GM21381 (cell line): ENCODE results near the gene PEMT.
"Not testable (repeated sequence)": the region's sequence is repeated elsewhere in the genome, so short reads cannot be mapped to it uniquely, and the experiment has no call there.

Source experiments
- ATAC-seq: cut with Tn5 transposase; IDR thresholded peaks from one replicate; pipeline ENCODE4 v1.9.1; 2021; ENCODE audit warnings: mild to moderate bottlenecking, moderate library complexity; ENCODE audit not compliant: unreplicated experiment

Gene PEMT, protein sequence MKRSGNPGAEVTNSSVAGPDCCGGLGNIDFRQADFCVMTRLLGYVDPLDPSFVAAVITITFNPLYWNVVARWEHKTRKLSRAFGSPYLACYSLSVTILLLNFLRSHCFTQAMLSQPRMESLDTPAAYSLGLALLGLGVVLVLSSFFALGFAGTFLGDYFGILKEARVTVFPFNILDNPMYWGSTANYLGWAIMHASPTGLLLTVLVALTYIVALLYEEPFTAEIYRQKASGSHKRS

DNA sequence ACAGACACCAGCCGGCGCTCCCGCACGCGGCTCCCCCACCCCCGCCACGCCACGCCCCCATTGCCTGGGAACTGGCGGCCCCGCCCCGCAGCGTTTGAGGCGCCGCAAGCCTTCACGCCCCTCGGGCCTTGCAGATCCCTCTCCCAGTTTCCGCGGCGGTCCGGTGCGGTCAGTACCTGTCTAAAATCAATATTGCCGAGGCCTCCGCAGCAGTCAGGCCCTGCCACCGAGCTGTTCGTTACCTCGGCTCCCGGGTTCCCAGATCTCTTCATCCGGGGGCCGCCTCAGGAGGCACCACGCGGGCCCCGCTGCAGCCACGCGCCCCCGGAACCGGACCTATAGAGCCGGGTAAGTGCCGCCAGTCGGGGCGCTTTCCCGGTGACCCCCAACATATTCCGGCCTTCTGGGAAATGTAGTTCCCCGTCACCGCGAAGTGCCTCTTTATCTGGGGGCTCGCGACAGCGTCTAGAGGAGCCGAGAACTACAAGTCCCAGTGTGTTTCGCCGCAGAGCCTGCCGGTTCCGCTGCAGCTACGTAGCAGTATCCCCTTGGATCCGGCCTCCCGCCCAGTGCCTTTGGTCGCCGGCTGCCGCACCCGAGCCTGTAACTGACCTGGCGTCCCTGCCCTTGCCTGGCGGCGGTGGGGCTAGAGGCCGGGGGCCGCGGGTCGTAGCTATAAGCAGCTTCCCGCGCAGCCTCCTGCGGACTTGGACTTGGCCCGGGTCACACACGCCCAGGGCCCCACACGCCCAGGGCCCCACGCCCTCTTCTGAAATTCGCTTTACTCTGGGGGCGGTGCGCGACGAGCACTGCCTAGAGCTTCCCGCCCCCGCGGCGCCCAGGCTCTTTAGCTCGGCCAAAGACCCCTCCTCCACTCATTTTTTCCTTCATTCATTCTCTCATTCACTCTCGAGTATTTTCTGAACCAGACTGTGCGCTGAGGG lies at the start of gene PEMT:
PEMT (minus strand) TSS at position 354 of the 944 bp plus-strand sequence; CDS start at position 272, 82 bp downstream.
- peak; percentile 89 for ATAC-seq

DNA sequence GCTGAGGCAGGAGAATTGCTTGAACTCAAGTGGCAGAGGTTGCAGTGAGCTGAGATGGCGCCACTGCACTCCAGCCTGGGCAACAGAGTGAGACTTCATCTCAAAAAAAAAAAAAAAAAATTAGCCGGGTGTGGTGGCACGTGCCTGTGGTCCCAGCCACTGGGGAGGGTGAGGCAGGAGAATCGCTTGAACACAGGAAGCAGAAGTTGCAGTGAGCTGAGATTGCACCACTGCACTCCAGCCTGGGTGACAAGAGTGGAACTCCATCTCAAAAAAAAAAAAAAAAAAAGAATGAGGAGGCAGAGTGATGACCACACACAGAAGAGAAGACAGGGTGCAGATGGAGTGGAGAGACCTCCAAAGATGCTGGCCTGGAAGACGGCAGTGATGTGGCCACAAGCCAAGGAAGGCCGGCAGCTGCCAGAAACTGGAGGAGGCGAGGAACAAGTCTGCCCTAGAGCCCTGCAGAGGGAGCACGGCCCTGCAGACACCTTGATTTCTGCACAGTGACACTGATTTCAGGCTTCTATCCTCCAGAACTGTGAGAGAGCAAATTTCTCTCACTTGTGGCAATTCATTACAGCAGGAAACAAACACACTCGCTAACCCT lies 48.3 kb upstream of the PEMT start:
- ATAC-seq: not testable (repeated sequence)

DNA sequence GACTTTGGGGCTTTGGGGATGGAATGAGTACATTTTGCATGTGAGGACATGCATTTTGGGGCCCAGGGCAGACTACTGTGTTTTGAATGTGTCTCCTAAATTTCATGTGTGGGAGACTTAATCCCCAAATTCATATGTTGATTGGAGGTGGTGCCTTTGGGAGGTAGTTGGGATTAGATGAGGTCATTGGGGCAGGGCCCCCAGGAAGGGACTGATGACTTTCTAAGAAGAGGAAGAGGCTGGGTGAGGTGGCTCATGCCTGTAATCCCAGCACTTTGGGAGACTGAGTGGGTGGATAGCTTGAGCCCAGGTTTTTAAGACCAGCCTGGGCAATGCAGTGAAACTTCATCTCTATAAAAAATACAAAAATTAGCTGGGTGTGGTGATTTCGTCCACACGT lies 47.0 kb upstream of the PEMT start:
- ATAC-seq: no peak

DNA sequence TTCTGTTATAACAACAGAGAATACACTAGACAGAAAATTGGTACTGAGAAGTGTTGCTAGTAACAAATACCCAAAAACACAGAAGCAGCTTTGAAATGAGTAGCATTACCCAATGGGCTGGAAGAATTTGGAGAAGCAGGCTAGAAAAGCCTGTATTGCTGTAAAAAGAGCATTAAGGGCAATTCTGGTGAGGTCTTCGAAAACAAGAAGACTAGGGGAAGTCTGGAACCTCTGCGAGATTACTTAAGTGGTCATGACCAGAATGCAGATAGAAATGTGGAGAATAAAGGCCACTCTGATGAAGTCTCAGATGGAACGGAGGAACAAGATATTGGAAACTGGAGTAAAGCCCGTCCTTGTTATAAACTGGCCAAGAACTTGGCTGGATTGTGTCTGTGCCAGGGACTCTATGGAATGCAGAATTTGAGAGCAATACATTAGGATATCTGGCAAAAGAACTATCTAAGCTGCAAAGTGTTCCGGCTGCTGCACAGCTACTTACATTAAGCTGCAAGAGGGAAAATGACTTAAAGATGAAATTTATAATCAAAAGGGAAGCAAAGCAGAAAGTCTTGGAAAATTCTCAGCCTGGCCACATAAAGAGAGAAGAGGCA lies 44.9 kb upstream of the PEMT start:
- ATAC-seq: no peak

DNA sequence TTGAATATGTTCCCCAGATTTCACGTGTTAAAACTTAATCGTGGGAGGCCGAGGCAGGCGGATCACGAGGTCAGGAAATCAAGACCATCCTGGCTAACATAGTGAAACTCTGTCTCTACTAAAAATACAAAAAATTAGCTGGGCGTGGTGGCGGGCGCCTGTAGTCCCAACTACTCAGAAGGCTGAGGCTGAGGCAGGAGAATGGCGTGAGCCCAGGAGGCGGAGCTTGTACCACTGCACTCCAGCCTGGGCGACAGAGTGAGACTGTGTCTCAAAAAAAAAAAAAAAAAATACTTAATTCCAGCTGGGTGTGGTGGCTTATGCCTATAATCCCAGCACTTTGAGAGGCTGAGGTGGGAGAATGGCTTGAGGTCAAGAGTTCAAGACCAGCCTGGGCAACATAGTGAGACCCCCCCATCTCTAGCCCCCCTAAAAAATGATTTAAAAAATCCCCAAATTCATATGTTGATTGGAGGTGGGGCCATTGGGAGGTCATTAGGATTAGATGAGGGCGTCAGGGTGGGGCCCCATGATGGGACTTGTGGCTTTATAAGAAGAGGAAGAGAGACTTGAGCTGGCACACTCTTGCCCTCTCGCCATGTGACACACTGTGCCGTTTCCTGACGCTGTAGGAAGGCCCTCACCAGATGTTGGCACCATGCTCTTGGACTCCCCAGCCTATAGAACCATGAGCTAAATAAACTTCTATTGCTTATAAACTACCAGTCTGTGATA lies 44.2 kb upstream of the PEMT start:
- not testable (repeated sequence) for ATAC-seq

DNA sequence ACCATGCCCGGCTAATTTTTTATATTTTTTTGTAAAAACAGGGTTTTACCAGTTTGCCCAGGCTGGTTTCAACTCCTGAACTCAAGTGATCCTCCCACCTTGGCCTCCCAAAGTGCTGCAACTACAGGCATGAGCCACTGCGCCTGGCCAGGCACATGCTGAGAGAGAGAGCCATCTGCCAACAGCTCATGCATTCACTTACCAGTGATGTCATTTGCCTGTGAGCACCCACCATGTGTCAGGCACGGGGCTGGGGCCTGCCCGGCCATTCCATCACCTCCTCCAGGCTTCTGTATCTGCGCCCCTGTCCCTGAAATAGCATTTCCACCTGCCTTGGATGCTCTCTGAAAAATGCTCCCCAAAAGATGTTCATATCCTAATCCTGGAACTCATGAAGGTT lies 43.6 kb upstream of the PEMT start:
- no peak for ATAC-seq

DNA sequence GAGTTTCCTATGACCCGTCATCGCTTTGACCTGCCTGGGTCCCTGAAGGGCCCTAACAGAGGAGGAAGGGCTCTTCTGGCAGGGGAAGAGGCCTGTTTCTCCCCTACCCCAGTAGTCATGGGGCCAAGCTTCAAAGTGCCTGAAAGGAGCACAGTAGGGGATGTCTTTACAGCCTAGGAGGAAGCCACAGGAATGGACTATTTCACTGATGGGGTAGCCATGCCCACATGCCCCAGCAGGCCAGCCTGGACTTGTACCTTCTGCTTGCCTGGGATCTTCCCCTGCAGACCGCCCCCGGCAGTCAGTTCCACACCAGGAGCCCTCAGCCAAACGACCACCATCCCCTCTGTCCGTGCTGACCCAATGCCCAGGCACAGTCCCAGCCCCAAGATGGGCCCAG lies 41.8 kb upstream of the PEMT start:
- ATAC-seq: no peak

DNA sequence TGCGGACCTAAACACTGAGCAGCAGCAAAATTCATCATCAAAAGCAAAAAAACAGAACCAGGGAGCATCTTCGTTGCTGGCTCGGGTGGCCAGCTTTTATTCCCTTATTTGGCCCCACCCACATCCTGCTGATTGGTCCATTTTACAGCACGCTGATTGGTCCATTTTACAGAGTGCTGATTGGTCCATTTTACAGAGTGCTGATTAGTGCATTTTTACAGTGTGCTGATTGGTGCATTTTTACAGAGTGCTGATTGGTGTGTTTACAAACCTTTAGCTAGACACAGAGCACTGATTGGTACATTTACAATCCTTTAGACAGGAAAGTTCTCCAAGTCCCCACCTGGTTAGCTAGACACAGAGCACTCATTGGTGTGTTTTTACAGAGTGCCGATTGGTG lies 41.2 kb upstream of the PEMT start:
- ATAC-seq: not testable (repeated sequence)

DNA sequence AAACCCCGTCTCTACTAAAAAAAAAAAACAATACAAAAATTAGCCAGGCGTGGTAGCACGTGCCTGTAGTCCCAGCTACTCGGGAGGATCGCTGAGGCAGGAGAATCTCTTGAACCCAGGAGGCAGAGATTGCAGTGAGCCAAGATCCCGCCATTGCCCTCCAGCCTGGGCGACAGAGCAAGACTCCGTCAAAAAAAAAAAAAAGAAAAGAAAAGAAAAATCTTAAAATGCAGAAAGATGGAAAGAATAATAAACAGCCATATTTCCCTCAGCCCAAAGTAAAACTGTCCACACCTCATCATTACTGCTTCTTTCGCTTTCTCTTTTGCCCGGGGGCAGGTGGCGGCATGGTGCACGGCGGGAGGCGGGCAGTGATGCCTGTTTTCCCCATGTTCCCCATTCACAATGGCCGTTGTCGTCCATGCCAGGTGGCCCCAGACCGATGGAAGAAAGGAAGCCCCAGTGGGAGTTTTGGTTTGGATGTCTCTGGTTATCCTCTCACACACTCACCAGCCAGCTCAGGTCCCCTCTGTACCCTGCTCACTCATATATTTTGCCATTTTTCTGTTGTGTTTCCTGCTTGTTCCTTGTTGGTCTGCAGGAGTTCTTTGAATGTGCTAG lies 37.0 kb upstream of the PEMT start:
- no peak for ATAC-seq

DNA sequence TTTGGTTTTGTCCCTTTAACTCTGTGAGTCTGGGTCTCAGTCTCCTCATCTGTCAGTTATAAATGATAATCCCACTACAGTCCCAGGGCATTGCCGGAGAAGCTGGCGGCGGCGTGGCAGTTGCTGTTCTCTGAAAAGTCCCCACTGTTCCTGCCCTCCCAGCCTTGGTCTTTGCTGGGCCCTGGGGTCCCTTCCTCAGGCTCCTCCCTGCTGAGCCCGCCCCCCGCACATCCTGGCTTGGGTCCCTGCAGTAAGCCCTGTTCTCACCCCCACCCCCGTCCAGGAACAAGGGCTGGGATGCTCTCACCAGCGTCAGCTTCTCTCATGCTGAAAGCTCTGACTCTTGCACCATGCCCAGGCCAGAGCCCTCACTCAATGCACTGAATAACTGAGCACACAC lies 35.3 kb upstream of the PEMT start:
- no peak for ATAC-seq

DNA sequence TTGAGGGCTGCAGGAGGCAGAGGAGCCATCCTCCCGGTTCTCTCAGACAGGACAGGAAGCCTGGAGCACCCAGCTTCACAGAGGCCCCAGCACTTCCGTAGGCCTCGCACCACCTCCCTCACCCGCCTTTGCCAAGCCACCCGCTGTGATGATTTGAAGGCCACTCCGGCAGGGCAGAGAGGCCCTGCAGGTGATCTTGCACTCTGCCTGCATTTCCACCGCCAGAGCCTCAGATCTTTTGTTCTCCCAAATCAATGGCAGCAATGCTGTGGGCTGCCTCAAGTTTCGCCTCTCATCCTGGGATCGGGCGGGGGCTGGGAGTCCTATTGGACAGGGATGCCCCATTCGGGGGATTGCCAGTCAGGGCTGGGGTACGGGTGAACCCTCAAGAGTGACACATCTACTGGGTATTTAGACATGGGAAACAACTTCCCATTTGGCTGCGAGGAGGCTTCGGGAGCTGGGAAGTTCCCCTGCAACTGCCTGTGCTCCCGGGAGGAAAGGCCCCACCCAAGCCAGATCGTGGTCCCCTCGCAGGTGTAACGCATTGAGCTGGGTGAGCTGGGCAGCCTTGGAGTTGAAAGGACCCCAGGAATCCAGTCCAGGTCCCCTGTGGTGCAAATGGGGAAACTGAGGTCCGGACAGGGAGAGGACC lies 34.8 kb upstream of the PEMT start:
- no peak for ATAC-seq

DNA sequence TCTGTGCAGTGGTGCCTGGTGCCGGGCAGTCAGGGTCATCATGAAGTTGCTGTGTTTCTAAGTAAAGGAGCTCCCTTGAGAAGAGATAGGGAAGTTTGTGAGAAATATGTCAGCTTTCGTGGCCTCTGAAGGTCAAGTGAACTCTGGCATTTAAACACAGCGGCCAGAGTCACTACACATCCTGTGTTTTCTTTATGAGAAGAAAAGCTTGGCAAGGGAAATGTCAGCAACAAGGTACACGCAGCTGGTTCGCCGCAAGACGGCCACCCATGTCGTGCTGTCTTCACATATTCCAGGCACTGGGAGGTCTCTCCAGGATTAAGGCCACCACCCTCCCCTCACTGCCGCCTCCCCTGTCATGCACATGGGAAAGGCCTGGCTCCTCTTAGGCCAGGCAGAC lies 33.2 kb upstream of the PEMT start:
- ATAC-seq: no peak

DNA sequence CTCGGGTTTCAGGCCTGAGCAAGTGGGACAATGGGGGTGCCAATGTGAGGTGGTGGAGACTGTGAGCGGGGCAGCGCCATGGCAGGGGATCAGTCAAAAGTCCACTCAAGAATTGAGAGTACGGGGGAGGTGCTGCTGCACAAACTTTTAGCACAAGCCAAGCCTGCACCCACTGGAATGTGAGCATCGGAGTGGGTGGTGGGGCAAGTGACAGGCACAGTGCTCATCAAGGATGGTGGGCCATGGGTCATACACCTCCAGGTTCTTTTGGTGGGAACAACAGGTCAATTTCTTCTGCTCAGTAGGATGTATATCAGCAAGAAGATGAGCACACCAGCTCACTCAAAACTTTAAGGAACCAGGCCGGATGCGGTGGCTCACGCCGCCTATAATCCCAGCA lies 32.4 kb upstream of the PEMT start:
- no peak for ATAC-seq

DNA sequence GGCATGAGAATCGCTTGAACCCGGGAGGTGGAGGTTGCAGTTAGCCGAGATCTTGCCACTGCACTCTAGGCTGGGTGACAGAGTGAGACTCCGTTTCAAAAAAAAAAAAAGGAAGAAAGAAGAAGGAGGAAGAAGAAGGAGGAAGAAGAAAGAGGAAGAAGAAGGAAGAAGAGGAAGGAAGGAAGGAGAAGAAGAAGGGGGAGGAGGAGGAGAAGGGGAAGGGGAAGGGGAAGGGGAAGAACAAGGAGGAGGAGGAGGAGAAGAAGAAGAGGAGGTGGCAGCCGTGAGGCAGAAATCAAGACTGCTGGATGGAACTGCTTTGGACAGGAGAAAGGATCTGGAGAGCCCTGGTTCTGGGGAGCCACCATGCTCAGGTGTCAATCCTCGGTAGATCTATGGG lies 29.7 kb upstream of the PEMT start:
- ATAC-seq: no peak

DNA sequence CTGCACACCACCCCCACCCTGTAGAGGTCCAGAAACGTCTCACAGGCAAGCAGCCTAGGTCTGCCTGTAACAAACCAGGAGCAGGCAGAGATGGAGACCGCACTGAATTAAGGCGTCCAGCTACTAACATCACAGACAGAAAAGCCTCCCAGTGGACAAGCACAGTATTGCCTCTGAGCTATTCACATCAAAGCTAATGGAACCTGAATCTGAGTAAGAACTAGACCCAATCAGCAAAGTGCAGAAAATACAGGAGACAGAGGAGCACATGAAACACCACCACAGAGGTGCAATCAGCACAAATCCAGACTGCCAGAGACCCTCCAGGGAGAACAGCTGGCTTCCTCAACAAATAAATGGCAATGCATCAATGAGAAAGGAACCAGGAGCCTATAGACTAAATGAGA lies 22.2 kb upstream of the PEMT start:
- ATAC-seq: no peak

DNA sequence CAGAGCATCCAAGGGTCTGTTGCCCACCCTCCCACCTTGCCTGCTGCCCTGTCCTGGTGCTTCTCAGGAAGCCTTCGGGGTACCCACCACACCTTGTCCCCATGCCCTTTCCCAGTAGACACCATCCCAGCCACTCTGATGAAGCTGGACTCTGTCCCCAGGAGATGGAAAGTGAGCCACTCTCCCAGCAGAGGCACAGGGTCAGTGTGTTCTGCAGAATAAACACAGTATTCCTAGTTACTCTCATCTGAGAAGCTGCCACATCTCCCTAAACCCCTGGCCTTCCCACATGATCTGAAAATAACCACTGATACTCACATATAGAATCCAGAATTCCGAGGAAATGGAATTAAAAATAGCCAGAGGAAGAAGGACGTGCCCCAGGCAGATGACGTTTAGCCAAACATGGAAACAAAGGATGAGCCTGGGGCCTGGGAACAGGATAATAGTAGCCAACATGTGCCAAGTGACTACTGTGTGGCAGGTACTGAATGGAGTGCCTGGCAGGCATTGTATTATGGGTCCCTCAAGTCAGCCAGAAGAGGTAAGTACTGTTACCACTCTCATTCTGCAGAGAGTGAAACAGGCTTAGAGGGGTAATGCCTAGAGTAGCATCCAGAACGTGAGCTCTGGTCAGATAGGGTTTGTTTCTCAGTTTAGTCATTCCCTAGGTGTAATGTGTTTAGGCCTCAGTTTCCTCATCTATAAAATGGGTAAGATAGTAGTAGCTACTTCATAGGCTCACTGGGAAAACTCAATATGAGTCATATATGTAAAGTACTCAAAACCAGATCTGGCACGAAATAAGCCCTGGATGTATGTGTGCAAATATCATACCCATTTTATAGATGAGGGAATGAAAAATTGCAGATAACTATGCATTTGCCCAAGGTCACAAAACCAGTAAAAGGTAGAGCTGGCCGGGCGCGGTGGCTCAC lies 20.8 kb upstream of the PEMT start:
- no peak for ATAC-seq

DNA sequence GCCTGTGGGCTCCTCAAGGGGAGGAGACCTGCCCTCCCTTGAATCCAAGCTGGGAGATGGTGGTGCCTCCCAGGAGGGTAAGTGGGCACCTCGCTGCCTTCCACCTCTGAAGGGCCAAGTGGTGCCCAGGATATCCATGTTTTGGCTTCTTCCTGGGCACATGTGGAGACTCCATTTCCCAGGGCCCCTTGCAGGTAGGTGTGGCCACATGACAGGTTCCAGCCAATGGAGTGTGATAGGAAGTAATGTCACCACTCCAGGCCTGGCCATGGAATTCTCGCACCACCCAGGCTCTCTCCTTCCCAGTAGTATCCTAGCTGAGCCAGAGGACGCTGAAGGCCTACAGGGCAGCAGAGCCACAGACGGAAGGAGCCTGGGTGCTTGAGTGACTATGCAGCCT lies 17.6 kb upstream of the PEMT start:
- no peak for ATAC-seq

DNA sequence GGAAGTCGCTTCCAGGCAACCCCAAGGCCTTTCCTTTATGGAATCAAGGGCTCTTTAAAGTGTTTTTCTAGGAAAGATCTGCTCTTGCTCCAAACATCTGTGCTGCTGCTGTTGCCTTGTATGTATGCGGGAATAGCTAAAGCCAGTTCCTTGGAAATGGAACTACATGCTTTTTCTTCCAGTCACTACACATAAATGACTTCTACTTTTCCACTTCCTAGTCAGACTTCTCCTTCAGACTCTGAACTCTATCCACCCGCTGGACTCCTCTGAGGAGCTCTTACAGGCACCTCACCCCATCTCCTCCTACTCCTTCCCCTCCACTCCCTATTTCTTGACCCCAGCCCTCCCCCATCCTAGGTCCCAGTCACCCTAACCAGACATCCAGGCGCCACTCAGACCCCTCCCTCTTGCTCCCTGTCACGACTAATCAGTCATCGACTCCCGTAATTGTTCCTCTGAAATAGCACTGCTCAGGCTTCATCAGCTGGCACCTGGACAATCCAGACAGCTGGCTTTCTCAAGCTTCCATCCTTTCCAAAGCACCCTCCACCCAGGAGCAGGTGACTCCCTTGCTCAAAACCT lies 15.0 kb upstream of the PEMT start:
- no peak for ATAC-seq
